ENCODE results near the gene ALG8. TPM values are rescaled to one million over a fixed set of nuclear protein-coding genes. Genes with fewer than 3 reads are reported as not detected.

Gene ALG8
- total RNA-seq, 1 donor from 2014 or later: 43.7 TPM

GRCh38 chr11:78161346-78161745 is 21.9 kb upstream of the ALG8 start:
- Histone ChIP-seq H3K9ac (ENCODE audit: low read length) (no peak overlapping the region), H3K36me3 (ENCODE audit: insufficient read depth, low read length) (no peaks in the 10 kb centered on the region), H3K4me1 (ENCODE audit: insufficient read depth, low read length) (no peaks in the 10 kb centered on the region), H4K20me1 (ENCODE audit: insufficient read depth, low read length) (no peaks in the 10 kb centered on the region), H3K27ac (ENCODE audit: low read depth, low read length) (no peak overlapping the region), H3K4me2 (ENCODE audit: low read length) (no peak overlapping the region), H3K9me3 (ENCODE audit: insufficient read depth, low read depth, low read length) (no peaks in the 10 kb centered on the region), H2AFZ (ENCODE audit: low read depth, low read length) (no peak overlapping the region), H3K79me2 (ENCODE audit: insufficient read depth, low read length) (no peaks in the 10 kb centered on the region), H3K27me3 (ENCODE audit: insufficient read depth, low read length) (no peaks in the 10 kb centered on the region), H3K4me3 (ENCODE audit: insufficient read depth, low read depth, low read length) (no peak overlapping the region)
- Mint-ChIP-seq H3K4me1 (ENCODE audit: low read depth, unreplicated experiment) (peaks cover 8% of the 10 kb centered on the region), H3K27me3 (ENCODE audit: low read depth, unreplicated experiment) (peaks cover 4% of the 10 kb centered on the region), H3K27ac (ENCODE audit: unreplicated experiment) (no peak overlapping the region), H3K36me3 (ENCODE audit: low read depth, unreplicated experiment) (no peaks in the 10 kb centered on the region), H3K9me3 (ENCODE audit: unreplicated experiment) (no peaks in the 10 kb centered on the region), H3K4me3 (ENCODE audit: unreplicated experiment) (no peak overlapping the region)
- TF ChIP-seq CTCF (IDR thresholded peaks at IDR 0.05; ENCODE audit: insufficient read depth, low read depth, low read length) (no peak), EZH2 (IDR thresholded peaks at IDR 0.05; ENCODE audit: insufficient read depth, low read length) (no peak)
- no peak for FAIRE-seq
- DNase-seq (ENCODE audit: low read depth): no peak

GRCh38 chr11:78160557-78160956 is 21.1 kb upstream of the ALG8 start:
- no peak for DNase-seq (ENCODE audit: low read depth)
- no peak for FAIRE-seq
- Histone ChIP-seq H3K4me3 (ENCODE audit: insufficient read depth, low read depth, low read length) (no peak overlapping the region), H3K4me2 (ENCODE audit: low read length) (no peak overlapping the region), H3K9me3 (ENCODE audit: insufficient read depth, low read depth, low read length) (no peaks in the 10 kb centered on the region), H3K9ac (ENCODE audit: low read length) (no peak overlapping the region), H3K27ac (ENCODE audit: low read depth, low read length) (no peak overlapping the region), H4K20me1 (ENCODE audit: insufficient read depth, low read length) (no peaks in the 10 kb centered on the region), H3K36me3 (ENCODE audit: insufficient read depth, low read length) (no peaks in the 10 kb centered on the region), H3K79me2 (ENCODE audit: insufficient read depth, low read length) (no peaks in the 10 kb centered on the region), H2AFZ (ENCODE audit: low read depth, low read length) (no peak overlapping the region), H3K4me1 (ENCODE audit: insufficient read depth, low read length) (no peaks in the 10 kb centered on the region), H3K27me3 (ENCODE audit: insufficient read depth, low read length) (no peaks in the 10 kb centered on the region)
- H3K36me3 Mint-ChIP-seq (ENCODE audit: low read depth, unreplicated experiment): no peaks in the 10 kb centered on the region
- TF ChIP-seq CTCF (IDR thresholded peaks at IDR 0.05; ENCODE audit: insufficient read depth, low read depth, low read length) (no peak), EZH2 (IDR thresholded peaks at IDR 0.05; ENCODE audit: insufficient read depth, low read length) (no peak)
- no peak overlapping the region for H3K27ac Mint-ChIP-seq (ENCODE audit: unreplicated experiment)
- H3K4me3 Mint-ChIP-seq (ENCODE audit: unreplicated experiment): no peak overlapping the region
- H3K9me3 Mint-ChIP-seq (ENCODE audit: unreplicated experiment): no peaks in the 10 kb centered on the region
- peaks cover 4% of the 10 kb centered on the region for H3K27me3 Mint-ChIP-seq (ENCODE audit: low read depth, unreplicated experiment)
- peaks cover 11% of the 10 kb centered on the region for H3K4me1 Mint-ChIP-seq (ENCODE audit: low read depth, unreplicated experiment)

DNA sequence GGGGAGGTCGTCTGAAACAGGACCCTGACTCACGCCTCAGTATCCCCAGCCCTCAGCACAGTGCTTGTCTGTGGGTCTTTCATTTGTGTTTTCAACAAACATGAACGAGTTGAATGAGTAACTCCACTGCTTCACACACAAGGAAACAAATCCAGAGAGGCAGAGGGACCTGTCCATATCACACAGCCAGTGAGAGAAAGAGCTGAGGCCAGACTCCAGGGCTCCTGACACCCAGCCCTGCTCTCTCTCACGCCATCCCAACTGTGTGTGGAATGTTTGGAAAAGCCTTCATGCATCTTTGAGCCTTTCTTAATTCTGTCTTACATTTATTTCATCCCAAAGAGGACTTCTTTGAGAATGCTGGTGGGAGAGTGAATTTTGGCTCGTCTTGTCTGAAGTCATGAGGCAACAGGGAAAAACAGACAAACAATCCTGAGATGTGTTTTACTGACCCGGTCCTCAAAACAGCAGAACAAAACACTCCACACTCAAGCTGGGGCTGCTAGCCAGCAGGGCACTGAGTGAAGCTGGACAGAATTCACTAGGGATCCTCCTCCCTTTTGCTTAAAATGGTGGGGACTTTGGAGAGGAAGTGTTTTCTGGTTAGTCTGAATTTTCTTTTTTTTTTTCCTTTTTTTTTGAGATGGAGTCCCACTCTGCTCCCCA is 19.7 kb upstream of the ALG8 start:
- no peaks in the 10 kb centered on the region for H3K9me3 Mint-ChIP-seq (ENCODE audit: unreplicated experiment)
- no peak overlapping the region for H3K27ac Mint-ChIP-seq (ENCODE audit: unreplicated experiment)

More for the DNA sequence above, 19.7 kb upstream of the ALG8 start:
- Histone ChIP-seq H3K27me3 (ENCODE audit: insufficient read depth, low read length) (no peaks in the 10 kb centered on the region), H3K4me1 (ENCODE audit: insufficient read depth, low read length) (no peaks in the 10 kb centered on the region), H3K4me2 (ENCODE audit: low read length) (no peak overlapping the region), H3K36me3 (ENCODE audit: insufficient read depth, low read length) (no peaks in the 10 kb centered on the region), H3K4me3 (ENCODE audit: insufficient read depth, low read depth, low read length) (no peak overlapping the region), H3K27ac (ENCODE audit: low read depth, low read length) (no peak overlapping the region), H4K20me1 (ENCODE audit: insufficient read depth, low read length) (no peaks in the 10 kb centered on the region), H3K79me2 (ENCODE audit: insufficient read depth, low read length) (no peaks in the 10 kb centered on the region), H2AFZ (ENCODE audit: low read depth, low read length) (no peak overlapping the region), H3K9ac (ENCODE audit: low read length) (no peak overlapping the region), H3K9me3 (ENCODE audit: insufficient read depth, low read depth, low read length) (no peaks in the 10 kb centered on the region)
- peaks cover 11% of the 10 kb centered on the region for H3K4me1 Mint-ChIP-seq (ENCODE audit: low read depth, unreplicated experiment)
- DNase-seq (ENCODE audit: low read depth) (no peak), FAIRE-seq (no peak)
- no peak overlapping the region for H3K4me3 Mint-ChIP-seq (ENCODE audit: unreplicated experiment)
- H3K36me3 Mint-ChIP-seq (ENCODE audit: low read depth, unreplicated experiment): no peaks in the 10 kb centered on the region
- TF ChIP-seq CTCF (IDR thresholded peaks at IDR 0.05; ENCODE audit: insufficient read depth, low read depth, low read length): no peak
- TF ChIP-seq EZH2 (IDR thresholded peaks at IDR 0.05; ENCODE audit: insufficient read depth, low read length): no peak
- H3K27me3 Mint-ChIP-seq (ENCODE audit: low read depth, unreplicated experiment): peaks cover 4% of the 10 kb centered on the region
